Esophagus squamous epithelium (tissue), 5 donors: Measurements from ENCODE around the gene STRIP2. TPM values are rescaled to one million over a fixed set of nuclear protein-coding genes. Genes with fewer than 3 reads are reported as not detected.

Experiments used
- DNase-seq: peaks from one replicate; lab custom pipeline; 2025; lab: John Stamatoyannopoulos, UW
- H3K27ac ChIP-seq, 4 donors: fragments of 200-600 bp; sonication (generic); one replicate each; pipeline ENCODE4 v1.5.1; 2016 to 2019; ENCODE audit warnings: mild to moderate bottlenecking in 1 of 4
- H3K27me3 ChIP-seq, 4 donors: fragments of 200-600 bp; sonication (generic); 1 replicate in 3 of 4; 2 replicates in 1 of 4; pipeline versions ENCODE4 v1.5.1 to v1.6.0; 2017 to 2021; ENCODE audit warnings: antibody characterized with exemption in 1 of 4
- H3K36me3 ChIP-seq, 3 donors: fragments of 200-600 bp; sonication (generic); one replicate each; pipeline ENCODE4 v1.5.1; 2016 to 2019
- H3K4me1 ChIP-seq, 3 donors: fragments of 200-600 bp; sonication (generic); one replicate each; pipeline ENCODE4 v1.5.1; 2017 to 2019
- H3K4me3 ChIP-seq, 4 donors: fragments of 200-600 bp; sonication (generic); 1 replicate in 3 of 4; 2 replicates in 1 of 4; pipeline ENCODE4 v1.5.1; 2016 to 2019; ENCODE audit warnings: mild to moderate bottlenecking in 2 of 4, moderate library complexity in 1 of 4
- H3K9me3 ChIP-seq, 3 donors: fragments of 200-600 bp; sonication (generic); one replicate each; pipeline ENCODE4 v1.5.1; 2016 to 2019
- POLR2A ChIP-seq, 4 donors: fragments of 450-650 bp; IDR thresholded peaks; one replicate each; pipeline ENCODE4 v1.6.1; 2017; ENCODE audit warnings: antibody characterized with exemption in 4 of 4, mild to moderate bottlenecking in 4 of 4, moderate library complexity in 3 of 4
- WGBS, 2 donors: methylation state at CpG; one replicate each; pipeline ENCODE4 v1.1.5; 2018; 5-methylcytosine and 5-hydroxymethylcytosine counted together
- intact Hi-C: fragments of 100-400 bp; cut with DNase I; formaldehyde crosslinking; loops from one replicate; pipeline ENCODE4 v1.15.0; 2022
- total RNA-seq, 4 donors: library from RNA; depleted of rRNA; stranded (reverse); fragments of >200 nt; gene quantifications; one replicate each; pipeline ENCODE4 v1.1.0, GENCODE V29; 2016
- TF ChIP-seq, protein P1 (sequence below), 6 experiments: fragments of 450-650 bp in 4 of 6; fragments of 200-600 bp in 2 of 6; sonication (generic) in 2 of 6; IDR thresholded peaks; one replicate each; pipeline ENCODE4 v1.5.1; 2016 to 2019; ENCODE audit warnings: antibody characterized with exemption in 6 of 6, mild to moderate bottlenecking in 4 of 6, moderate library complexity in 4 of 6
- donor health status: DM: yes; HTN: yes; CAD: no.

STRIP2 gene
- total RNA-seq, 4 donors from 2014 or later = 0.76 to 6.3 (median 1.5) TPM

DNA sequence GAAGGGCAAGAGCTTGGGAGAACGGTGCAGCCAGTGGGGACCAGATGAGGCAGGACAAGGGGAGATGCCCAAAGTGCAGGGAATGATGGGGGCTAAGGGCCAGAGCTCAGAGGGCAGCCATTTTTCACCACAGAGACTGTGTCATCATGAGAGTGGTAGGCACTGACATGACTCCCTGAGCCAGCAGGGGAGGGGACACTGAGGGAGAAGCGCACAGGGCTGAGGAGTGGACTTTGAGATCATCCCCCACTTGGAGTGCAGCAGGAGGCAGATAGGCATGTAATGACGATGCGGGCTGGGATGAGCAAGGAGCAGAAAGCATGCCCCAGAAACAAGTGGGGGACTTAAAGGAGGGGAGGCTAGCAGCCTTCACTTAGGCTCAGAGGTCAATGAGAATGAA is 62.9 kb downstream of the STRIP2 start:
- intact Hi-C loops = no loop called here
- peaks cover 0 to 7% (median 0%) of the 10 kb centered on the region in 3 donors for H3K4me1 ChIP-seq
- DNase-seq = no peak

DNA sequence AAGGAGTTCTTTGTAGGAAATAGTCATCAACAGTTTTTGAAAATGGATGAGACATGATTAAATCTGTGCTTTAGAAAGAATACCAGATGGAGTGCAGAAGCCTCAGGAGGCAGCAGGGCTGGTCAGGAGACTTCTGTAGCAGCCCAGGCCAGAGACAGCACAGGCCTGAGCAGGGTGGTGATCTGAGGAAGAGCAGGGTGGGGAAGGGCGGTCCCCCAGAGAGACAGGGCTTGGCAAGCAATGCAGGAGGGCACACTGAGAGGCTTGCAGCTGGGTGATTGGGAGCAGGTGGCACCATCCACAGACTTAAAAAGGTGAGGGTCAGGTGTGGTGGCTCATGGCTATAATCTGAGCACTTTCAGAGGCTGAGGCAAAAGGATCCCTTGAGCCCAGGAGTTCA is 63.8 kb downstream of the STRIP2 start:
- Histone ChIP-seq H3K4me3 (no peak overlapping the region), H3K27me3 (peaks cover 0 to 10% (median 0%) of the 10 kb centered on the region in 4 donors), H3K9me3 (no peaks in the 10 kb centered on the region), H3K4me1 (peaks cover 4 to 16% (median 6%) of the 10 kb centered on the region in 3 donors), H3K27ac (no peak overlapping the region), H3K36me3 (no peaks in the 10 kb centered on the region)
- no peak for TF ChIP-seq POLR2A (IDR thresholded peaks at IDR 0.05)
- TF ChIP-seq, protein P1, sequence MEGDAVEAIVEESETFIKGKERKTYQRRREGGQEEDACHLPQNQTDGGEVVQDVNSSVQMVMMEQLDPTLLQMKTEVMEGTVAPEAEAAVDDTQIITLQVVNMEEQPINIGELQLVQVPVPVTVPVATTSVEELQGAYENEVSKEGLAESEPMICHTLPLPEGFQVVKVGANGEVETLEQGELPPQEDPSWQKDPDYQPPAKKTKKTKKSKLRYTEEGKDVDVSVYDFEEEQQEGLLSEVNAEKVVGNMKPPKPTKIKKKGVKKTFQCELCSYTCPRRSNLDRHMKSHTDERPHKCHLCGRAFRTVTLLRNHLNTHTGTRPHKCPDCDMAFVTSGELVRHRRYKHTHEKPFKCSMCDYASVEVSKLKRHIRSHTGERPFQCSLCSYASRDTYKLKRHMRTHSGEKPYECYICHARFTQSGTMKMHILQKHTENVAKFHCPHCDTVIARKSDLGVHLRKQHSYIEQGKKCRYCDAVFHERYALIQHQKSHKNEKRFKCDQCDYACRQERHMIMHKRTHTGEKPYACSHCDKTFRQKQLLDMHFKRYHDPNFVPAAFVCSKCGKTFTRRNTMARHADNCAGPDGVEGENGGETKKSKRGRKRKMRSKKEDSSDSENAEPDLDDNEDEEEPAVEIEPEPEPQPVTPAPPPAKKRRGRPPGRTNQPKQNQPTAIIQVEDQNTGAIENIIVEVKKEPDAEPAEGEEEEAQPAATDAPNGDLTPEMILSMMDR (IDR thresholded peaks at IDR 0.05) = no peak
- WGBS, 2 donors = 91 to 100% methylated on average over 1 of the region's 1 CpG
- intact Hi-C loops = no loop called here
- DNase-seq = no peak

More for the DNA sequence above, 62.9 kb downstream of the STRIP2 start:
- Histone ChIP-seq H3K36me3 (no peaks in the 10 kb centered on the region), H3K27me3 (peaks cover 0 to 1% (median 0%) of the 10 kb centered on the region in 4 donors), H3K9me3 (no peaks in the 10 kb centered on the region), H3K4me3 (no peak overlapping the region), H3K27ac (no peak overlapping the region)
- 81 to 90% methylated on average over 4 of the region's 4 CpGs for WGBS, 2 donors
- TF ChIP-seq, protein P1 (IDR thresholded peaks at IDR 0.05) = no peak
- TF ChIP-seq POLR2A (IDR thresholded peaks at IDR 0.05) = no peak

DNA sequence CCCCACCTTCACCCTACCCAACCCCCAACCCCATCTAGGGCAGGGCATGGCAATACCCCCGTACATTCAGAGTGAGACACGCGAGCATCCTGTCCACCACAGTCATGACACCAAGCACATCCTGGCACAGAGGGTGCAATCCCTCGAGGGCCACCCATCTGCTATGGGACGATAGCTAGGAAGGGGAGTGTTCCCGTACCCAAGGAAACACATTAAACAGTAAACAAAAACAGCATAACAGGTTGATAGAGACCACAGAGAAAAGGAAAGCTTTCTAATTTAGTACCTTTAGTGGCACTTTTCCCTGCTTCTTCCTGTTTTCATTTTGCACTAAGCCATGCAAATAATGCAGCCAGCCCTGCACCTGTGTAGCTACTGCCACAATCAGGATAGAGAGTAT is 65.8 kb downstream of the STRIP2 start:
- Histone ChIP-seq H3K27me3 (peaks cover 0 to 20% (median 0%) of the 10 kb centered on the region in 4 donors), H3K27ac (no peak overlapping the region), H3K4me1 (peaks cover 4 to 20% (median 9%) of the 10 kb centered on the region in 3 donors), H3K4me3 (no peak overlapping the region), H3K9me3 (no peaks in the 10 kb centered on the region), H3K36me3 (no peaks in the 10 kb centered on the region)
- intact Hi-C loops = no loop called here
- 72 to 76% methylated on average over 6 of the region's 6 CpGs for WGBS, 2 donors
- no peak for DNase-seq
- TF ChIP-seq, protein P1 (IDR thresholded peaks at IDR 0.05) = no peak
- TF ChIP-seq POLR2A (IDR thresholded peaks at IDR 0.05) = no peak

GRCh38 chr7:129501760-129502707 is 67.8 kb downstream of the STRIP2 start, which contains the start of gene SMKR1:
Gene SMKR1 (plus strand): TSS chr7:129502531. CDS start chr7:129502825, 294 bp downstream.
- Histone ChIP-seq H3K9me3 (no peaks in the 10 kb centered on the region), H3K4me3 (peak within 1 kb of the TSS; percentile 40 to 78 (median 56)), H3K36me3 (no peaks in the 10 kb centered on the region), H3K4me1 (peaks cover 4 to 20% (median 9%) of the 10 kb centered on the region in 3 donors), H3K27ac (no peak within 1 kb of the TSS), H3K27me3 (peaks cover 0 to 20% (median 0%) of the 10 kb centered on the region in 4 donors)
- TF ChIP-seq POLR2A (IDR thresholded peaks at IDR 0.05) = peak in 1 of 4 donors; percentile 35
- TF ChIP-seq, protein P1 (IDR thresholded peaks at IDR 0.05) = no peak
- peak; percentile 35 for DNase-seq
- intact Hi-C loops = no loop called here
- WGBS, 2 donors = 26 to 30% methylated on average over 12 to 16 of the region's 89 CpGs
